Fibroblast of villous mesenchyme (primary cell): ENCODE measurements around the gene ZP1. TPM values are rescaled to one million over a fixed set of nuclear protein-coding genes. Genes with fewer than 3 reads are reported as not detected.

ENCODE experiments used
- DNase-seq: peaks from one replicate; pipeline ENCODE4 v3.0.0-alpha.2; 2010; ENCODE audit warnings: low read depth
- H3K4me3 ChIP-seq: 2 replicates; pipeline ENCODE4 v1.5.1; 2011; ENCODE audit warnings: low read depth, mild to moderate bottlenecking, low read length
- CTCF ChIP-seq: IDR thresholded peaks from 2 replicates; pipeline ENCODE4 v1.5.1; 2012; ENCODE audit warnings: low read depth, mild to moderate bottlenecking, low read length; ENCODE audit not compliant: insufficient read depth
- total RNA-seq: library from RNA; depleted of rRNA; stranded (reverse); fragments of >200 nt; gene quantifications from 2 replicates; pipeline ENCODE4 v1.2.3, GENCODE V29; 2012

Gene ZP1
- total RNA-seq, 1 donor = not detected

- TF ChIP-seq CTCF = no peak
These were observed 2.9 kb downstream of the ZP1 start for GRCh38 chr11:60870276-60870675.

GRCh38 chr11:60870733-60871377, 3.5 kb downstream of the ZP1 start:
- no peak for TF ChIP-seq CTCF
- H3K4me3 ChIP-seq = no peak overlapping the region
- no peak for DNase-seq

More at GRCh38 chr11:60870276-60870675, 2.9 kb downstream of the ZP1 start:
- DNase-seq = no peak
- H3K4me3 ChIP-seq = no peak overlapping the region

- H3K4me3 ChIP-seq = no peak overlapping the region
- peak; percentile 45 for DNase-seq
- no peak for TF ChIP-seq CTCF
These were observed 4.2 kb downstream of the ZP1 start for GRCh38 chr11:60871378-60872061.

GRCh38 chr11:60872124-60872960, 5.0 kb downstream of the ZP1 start:
- DNase-seq = peak; percentile 86
- TF ChIP-seq CTCF = no peak
- H3K4me3 ChIP-seq = no peak overlapping the region

- TF ChIP-seq CTCF = no peak
- DNase-seq = peak; percentile 87
- no peak overlapping the region for H3K4me3 ChIP-seq
These were observed 5.7 kb downstream of the ZP1 start for GRCh38 chr11:60872961-60873524.

GRCh38 chr11:60873533-60873932, 6.2 kb downstream of the ZP1 start:
- TF ChIP-seq CTCF = no peak
- DNase-seq = no peak
- no peak overlapping the region for H3K4me3 ChIP-seq
